Retinal pigment epithelial cell (primary cell): ENCODE measurements around the gene SAMD8.
"Not testable (repeated sequence)": the region's sequence is repeated elsewhere in the genome, so short reads cannot be mapped to it uniquely, and the experiment has no call there.

ENCODE experiments used
- DNase-seq: peaks from one replicate; pipeline ENCODE4 v3.0.0-alpha.2; 2010; ENCODE audit warnings: low read depth
- H3K4me3 ChIP-seq: 2 replicates; pipeline ENCODE4 v1.5.1; 2011; ENCODE audit warnings: mild to moderate bottlenecking, low read length, control low read depth, moderate library complexity
- CTCF ChIP-seq: conservative IDR thresholded peaks from 2 replicates; pipeline ENCODE4 v1.5.1; 2011; ENCODE audit warnings: low read depth, low read length, control low read depth, inconsistent platforms

Gene SAMD8

GRCh38 chr10:75102830-75103673, 8.4 kb upstream of the SAMD8 start:
- no peak for DNase-seq
- H3K4me3 ChIP-seq: no peak overlapping the region
- no peak for TF ChIP-seq CTCF

GRCh38 chr10:75103881-75104686, 7.4 kb upstream of the SAMD8 start:
- no peak for DNase-seq

GRCh38 chr10:75104842-75105241, 6.6 kb upstream of the SAMD8 start:
- no peak for DNase-seq
- no peak overlapping the region for H3K4me3 ChIP-seq
- TF ChIP-seq CTCF: no peak

More at GRCh38 chr10:75103881-75104686, 7.4 kb upstream of the SAMD8 start:
- no peak for TF ChIP-seq CTCF
- no peak overlapping the region for H3K4me3 ChIP-seq

DNA sequence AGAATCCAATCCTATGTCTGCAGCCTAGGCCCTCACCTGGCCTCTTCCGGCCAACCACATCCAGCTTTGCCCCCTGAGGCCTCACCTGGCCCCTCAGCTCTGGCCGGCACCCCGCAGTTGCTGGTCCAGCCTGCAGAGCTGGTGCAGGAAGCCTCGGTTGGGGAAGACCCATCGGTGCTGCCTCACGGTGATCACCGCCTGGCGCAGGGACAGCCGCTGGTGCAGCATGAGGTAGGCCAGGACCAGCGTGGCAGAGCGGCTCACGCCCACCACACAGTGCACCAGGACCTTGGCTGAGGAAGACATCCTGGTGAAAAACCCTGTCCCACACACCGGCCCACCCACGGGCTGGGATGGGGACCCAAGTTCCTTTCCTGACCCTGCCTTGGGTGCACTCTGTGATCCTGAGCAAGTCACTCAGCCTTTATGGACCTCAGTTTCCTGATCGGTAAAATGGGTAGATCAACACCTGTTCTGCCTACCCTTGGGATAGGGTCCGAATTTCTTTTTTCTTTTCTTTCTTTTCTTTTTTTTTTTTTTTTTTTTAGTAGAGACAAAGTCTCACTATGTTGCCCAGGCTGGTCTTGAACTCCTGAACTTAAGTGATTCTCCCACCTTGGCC, 5.8 kb upstream of the SAMD8 start:
- DNase-seq: no peak
- no peak for TF ChIP-seq CTCF
- no peak overlapping the region for H3K4me3 ChIP-seq

GRCh38 chr10:75106242-75106641, 5.2 kb upstream of the SAMD8 start:
- no peak overlapping the region for H3K4me3 ChIP-seq
- no peak for TF ChIP-seq CTCF
- DNase-seq: no peak

- not testable (repeated sequence) for DNase-seq, H3K4me3 ChIP-seq
These were observed 4.6 kb upstream of the SAMD8 start for GRCh38 chr10:75106891-75107290.
